Stimulated activated CD8-positive, alpha-beta memory T cell treated with anti-CD3 and anti-CD28 coated beads, Interleukin-15, amount 100 ng/mL, for 4 hours (primary cell): ENCODE data around the gene ROR2.

Source experiments
- DNase-seq, 2 donors: peaks; one replicate each; pipeline ENCODE4 v3.0.0-alpha.2; 2020; ENCODE audit warnings: low read depth in 2 of 2

The ROR2 gene

DNA sequence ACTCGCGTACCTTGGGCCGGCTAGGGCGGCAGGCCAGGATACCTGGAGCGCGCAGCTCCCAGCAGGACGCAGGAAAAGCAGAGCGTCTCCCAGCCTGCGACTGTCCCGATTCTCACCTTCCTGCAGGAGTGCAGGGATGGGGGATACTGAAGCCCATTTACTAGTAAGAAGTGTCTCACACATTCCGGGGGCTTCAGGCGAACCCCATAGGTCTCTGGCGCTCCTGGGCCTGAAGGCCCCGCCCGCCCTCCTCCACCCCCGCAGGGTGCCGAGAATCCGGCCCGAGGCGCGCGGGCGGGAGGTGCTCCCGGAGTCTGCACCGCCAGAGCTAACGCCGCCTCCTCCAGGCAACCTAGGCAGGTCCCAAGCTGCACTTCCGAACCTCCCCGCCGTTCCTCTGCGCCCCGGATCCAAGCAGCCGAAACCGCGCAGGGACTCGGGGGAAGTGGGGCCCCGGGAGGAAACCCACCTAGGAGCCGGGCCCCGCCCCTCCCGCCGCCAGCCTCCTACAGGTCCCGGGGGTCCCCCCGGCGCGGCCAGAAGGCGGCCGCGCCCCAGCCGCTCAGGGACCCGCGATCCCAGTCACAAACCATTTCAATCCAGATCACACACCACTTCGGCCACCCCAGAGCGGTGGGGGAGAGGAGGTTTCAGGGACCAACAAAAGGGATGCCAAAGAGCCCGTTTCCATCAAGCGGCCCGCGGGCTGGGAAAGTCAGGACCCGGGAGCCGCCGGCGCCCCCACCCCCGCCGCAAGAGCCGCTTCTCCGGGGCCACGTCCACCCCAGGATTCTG, 1.2 kb downstream of the ROR2 start:
- DNase-seq, result peak in 1 of 2 donors; percentile 4

DNA sequence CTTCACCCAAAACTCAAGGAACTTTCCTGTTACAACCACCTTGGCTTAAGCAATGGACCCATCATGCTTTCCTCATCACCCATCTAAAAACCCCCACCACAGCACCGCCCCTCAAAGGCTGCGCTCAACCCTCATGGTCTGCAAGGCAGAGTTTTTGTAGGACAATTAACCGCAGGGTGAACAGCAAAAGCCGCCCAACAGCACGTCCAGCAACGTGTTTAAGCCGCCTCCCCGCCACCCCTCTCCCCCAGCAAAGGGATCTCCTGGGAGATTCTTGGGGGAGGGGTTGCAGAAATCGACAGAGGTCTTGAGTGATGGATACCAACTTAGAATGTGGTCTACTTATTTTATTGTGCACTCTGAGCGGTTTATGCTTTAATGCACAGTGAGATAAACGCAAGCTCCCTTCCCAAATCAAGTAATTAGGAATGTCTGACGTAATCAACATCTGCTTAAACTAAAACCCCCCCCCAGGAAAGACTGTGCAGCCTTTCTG, 1.9 kb downstream of the ROR2 start:
- no peak for DNase-seq

DNA sequence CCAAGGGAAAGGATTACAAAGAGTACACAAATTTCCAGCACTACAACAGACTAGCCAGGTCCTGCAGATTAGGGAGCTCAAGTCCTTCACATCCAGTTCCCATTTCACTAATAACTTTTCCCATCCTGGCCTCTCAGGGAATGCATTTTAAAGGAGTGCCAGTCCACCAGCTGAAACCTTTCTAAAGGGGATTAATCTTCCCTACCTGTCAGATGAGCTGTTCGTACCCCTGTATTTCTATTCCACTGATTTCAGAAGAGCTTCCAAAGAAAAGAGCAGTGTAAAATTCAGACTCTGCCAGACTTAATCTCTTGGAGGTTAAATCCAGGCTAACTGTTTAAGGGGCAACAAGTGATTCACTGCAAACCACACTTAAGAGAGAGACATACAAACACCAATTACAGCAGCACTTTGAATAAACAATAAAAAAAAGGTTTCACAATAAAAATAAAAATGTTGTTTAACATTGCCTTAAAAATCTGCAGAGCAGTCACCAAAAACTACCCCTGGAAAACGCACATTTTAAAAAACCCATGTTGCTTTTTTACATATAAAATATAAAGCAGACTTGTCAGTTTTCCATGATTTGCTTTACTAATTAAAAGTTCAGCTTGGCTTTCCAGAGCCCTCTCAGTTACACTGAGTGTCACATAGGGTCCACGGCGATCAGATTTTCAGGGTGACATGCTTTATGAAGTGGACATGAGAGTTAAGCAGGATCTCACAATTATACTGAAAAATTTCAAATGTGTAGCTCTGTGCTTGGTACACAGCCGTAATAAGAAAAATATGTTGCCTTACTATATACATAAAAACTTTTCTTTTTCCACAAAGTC, 3.2 kb downstream of the ROR2 start:
- DNase-seq, result no peak

DNA sequence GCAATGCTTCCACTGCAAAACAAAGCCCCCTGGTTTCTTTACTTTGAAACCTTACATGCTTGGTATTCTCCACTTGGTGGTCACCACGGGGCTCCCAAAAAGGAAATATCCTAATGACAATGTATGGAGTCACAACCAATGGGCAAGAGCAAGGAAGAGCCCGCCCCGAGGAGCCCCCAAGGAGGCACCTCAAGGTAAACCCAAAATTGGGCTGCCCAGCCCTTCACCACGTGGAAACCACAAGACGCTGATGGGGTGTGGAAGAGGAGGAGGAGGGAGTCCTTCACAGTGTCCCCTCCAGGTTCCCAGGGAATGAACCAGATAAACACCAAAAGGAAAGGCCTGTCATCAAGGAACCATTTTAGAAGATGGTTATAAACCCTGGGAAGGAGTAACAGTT, 3.8 kb downstream of the ROR2 start:
- DNase-seq, result no peak

DNA sequence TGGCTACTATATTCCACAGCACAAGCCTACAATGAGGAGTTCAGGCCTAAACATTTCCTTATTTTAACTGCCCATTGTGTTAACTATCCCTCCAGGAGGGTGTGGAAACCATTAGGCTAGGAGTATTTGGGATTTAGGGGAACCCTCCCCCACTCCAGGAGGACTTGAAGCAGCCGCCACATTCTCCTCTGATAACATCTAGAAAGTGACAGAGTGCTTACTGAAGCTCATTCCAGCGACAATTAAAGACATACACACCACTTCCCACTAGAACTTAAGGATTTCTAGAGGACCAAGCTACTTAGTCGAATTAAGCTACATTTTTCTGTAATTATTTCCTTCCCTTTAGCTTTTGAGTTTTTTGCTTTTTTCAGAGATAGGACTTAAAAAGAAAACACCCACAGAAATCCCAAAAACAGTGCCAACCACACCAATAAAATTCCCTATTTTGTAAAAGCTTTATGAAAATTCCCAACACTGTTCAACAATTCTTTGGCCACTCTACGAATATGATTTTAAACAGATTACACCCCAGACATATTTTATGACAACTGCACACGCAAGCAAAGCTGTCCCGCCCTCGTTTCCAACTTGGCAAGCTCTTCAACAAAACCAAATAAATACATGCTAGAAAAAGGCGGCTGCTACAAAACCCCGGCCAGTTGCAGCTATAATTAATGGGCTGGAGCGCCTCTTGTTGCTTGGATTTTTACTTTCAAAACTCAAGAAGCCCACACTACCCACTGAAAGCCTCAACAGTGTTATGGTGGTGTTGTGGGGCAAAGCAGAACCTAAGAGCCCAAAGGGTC, 4.5 kb downstream of the ROR2 start:
- no peak for DNase-seq

DNA sequence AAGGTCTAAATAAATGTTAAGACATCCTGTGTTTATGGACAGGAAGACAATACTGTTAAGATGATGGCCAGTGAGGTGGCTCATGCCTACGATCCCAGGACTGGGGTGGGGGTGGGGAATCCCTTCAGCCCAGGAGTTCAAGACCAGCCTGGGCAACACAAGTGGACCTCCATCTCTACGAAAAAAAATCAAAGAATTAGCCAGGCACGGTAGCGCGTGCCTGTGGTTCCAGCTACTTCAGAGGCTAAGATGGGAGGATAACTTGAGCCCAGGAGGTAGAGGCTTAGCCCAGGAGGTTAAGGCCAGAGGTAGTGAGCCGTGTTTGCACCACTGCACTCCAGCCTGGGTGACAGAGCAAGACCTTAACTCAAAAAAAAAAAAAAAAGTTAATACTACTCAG, 5.3 kb downstream of the ROR2 start:
- DNase-seq, result no peak

DNA sequence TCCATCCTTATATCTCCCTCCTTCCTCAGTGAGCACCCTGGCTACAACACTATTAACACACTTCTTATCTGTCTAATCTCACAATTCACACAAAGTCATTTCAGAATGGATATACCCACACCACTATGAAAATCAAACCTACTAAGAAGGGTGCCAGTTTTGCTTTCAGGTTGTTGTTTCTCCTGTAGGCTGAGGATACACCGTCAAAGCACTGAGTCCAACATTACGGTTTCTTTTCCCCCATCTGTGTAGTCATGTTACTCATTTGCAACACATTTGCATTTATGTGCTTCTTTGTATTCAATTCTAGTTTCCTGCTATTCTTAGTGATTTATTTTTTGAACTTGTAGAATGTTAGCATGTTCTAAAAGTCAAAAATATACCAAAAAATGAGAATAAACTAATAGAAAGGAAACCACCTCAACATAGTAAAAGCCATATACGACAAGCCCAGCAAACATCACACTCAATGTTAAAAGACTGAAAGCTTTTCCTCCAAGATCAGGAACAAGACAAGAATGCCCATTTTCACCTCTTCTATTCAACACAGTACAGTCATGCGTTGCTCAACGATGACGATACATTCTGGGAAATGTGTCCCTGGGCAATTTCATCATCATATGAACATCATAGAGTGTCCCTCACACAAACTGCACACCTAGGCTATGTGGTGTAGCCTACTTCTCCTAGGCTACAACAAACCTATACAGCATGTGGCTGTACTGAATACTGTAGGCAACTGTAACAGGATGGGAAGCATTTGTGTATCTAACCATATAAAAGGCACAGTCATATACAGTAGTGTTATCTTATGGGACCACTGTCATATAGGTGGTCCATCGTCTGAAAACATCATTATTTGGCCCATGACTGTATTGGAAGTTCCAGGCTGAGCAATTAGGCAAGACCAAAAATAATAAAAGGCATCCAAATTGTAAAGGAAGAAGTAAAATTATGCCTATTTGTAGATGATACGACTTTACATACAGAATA, 6.3 kb downstream of the ROR2 start:
- no peak for DNase-seq

DNA sequence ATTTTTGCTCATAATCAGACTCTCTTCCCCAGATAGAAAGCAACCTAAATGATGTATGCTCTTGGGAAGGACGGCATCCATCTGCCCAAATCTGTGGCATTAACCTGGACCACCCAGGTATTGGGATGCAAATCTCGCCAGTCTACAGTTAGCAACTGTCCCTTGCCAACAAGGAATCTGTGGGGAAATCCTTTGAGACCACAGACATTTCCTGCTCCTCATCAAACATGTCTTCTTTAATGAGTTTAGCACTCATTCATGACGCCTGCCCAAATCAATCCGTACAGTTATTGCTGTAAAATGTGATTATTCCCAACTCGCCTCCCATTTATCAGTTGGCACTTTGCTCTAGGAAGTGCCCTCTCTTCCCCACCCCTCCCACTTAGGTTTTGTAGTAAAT, 7.8 kb downstream of the ROR2 start:
- no peak for DNase-seq

DNA sequence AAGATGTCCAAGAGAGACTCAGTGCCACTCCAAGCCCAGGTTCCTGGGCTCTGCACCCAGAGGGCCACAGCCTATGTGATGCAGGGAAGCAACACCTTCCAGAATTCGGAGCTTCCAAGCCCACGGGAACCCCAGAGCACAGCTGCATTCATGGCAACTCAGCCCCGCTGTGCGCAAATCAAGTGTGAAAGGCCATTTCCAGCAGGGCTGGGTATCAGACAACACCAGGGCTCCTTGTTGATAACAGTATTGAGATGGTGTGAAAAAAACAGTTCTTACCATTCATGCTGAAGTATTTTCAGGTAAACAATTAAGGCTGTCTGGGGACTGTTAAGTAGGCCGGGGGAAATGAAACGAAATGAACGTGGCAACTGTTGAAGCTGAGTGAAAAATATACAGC, 10.1 kb downstream of the ROR2 start:
- no peak for DNase-seq

DNA sequence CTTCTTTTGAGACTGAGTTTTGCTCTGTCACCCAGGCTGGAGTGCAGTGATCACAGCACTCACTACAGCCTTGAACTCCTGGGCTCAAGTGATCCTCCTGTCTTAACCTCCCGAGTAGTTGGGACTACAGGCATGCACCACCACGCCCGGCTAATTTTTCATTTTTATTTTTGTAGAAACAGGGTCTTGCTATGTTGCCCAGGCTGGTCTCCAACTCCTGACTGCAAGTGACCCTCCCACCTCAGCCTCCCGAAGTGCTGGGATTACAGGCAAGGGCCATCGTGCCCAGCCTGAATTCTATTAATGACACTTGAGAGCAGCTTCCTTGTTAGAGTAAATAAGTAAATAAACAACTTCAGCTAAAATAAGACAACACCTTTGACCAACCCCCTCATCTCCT, 12.3 kb downstream of the ROR2 start:
- no peak for DNase-seq

DNA sequence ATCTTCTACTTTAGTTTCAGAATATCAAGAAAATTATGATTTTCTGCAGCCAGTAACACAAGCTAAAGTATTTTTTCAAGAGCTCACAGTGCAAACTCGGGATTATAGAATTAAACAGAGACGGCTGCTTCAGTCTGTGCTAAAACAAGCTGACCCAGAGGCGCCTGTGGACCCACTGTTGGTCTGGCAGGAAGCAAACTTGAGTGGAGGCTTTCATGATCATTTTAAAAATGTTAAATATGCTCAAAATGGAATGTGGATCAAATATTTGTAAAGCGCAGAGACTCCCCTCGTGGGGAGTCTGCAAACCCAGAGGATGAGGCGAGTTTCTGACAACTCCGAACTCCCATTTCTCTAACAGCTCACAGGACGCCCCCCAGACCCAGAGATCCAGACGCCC, 13.0 kb downstream of the ROR2 start:
- no peak for DNase-seq

DNA sequence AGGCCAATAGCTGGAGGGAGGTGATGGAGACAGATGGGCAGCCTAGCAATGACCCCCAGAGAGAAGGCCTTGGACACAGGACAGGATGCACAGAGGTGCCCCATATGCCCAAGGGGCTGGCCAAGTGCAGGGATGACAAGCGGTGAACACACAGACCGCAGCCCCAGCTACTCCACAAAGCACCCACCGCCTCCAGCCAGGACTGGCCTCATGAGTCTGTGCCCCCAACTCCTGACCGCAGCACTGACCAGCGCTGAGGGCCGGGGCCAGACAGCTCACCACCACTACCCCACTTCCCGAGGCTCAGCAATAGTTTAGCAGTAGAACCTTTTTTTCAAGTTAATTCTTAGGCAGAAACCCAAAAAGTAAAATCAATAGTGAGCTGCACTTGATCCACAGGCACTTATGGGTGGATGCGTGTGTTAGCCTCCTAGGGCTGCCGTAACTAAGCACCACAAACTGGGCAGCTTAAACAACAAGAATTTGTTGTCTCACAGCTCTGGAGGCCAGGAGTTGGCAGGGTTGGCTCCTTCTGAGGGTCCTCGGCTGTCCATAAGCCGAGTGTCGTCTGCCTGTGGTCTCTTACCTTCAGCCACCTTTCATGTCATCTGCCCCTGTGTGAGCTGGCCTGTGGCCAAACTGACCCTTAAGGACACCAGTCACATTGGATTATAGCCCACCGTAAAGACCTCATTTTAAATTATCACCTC, 14.1 kb downstream of the ROR2 start:
- no peak for DNase-seq

DNA sequence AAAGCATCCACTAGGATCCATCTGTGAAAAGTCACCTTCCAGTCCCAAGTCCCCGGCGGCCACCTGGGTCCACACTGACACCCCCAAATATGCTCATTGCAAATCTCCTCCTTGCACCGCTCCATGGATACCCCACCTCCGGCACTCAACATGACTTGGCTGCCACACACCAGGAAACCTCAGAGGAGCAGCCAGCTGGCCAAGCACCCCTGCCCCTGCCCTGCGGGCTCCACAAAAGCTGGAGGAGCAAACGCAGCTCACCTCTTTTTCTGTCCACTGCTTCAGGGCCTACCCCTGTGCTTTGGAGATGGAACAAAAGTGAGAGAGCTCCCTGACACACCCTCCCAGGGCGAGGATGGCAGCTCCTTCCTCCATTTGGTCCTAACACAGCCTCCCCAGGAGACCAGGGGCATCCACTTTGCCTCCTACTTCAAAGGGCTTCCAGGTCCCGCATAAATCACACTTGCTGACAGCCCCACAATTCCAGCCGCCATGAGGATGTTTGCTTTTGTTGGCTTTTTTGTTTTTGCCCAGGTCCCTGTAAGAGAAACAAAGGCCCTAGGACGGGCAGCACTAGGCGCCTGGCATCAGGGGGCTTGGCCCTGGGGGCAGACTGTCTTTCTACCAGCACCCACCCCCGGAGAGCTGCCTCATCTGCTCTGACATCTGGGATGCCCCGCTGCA, 14.8 kb downstream of the ROR2 start:
- no peak for DNase-seq

DNA sequence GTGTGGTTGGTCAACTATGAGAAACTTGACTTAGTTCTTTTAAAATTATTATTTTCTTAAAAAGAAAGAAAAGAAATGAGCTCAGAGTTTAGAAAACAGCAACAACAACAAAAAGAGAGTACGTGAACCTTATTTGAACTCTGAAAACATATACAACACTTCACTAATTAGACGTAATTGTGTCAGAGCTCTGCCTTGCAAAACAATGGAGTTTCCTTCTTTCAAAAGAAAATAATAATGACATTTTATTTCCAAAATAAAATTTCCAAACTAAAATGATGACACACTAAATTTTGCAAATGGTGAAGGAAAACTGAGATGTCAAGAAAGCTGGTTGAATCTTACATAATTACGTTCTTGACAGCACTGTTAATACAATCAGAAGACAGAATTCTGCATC, 15.4 kb downstream of the ROR2 start:
- DNase-seq, result no peak

DNA sequence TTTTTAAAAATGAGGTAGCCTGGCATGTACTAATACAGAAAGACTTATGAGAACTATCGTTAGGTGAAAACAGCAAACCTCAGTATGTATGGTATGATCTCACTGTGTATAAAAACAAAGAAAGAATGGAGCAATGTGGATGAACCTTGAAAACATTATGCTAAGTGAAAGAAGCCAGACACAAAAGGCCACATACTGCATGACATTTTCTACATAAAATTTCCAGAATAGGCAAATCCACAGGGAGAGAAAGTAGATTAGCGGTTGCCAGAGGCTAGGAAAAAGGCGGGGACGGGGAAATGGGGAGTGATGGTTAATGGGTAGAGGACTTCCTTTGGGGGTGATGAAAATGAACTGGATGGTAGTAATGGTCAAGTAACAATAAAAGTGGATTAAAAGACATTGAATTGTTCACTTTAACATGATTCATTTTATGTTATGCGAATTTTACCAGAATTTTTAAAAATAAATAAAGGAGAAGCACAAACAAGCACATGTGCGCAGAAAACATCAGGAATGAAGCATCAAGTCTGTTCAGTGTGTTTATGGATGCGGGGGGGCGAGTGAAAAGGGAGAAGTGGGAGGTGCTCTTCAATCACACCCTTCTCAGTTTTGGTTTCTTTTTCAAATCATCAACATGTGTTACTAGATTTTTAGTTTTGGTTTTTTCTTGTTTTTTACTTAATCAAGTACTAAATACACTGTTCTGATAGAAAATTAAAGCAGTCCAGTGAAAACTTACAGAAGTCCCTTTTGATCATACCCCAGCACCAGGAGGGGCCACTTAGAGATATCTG, 16.3 kb downstream of the ROR2 start:
- no peak for DNase-seq

DNA sequence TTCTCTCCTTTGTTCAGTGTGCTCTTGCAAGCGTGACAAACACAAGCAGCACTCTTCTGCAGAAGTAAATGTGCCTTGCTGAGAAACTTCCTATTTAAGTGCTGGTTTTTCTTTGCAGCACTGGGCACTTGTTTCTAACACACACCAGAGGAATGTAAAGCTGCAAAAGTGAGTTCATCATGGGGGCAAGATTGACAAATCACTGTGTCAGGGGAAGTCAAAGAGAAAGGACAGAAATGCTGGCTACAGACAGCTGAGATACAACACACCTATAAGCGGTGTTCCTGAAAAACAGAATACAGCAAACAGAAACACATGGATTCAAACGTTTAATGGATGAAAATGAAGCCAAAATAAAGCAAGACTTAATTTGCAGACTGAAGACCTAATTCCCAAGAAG, 19.6 kb downstream of the ROR2 start:
- no peak for DNase-seq

DNA sequence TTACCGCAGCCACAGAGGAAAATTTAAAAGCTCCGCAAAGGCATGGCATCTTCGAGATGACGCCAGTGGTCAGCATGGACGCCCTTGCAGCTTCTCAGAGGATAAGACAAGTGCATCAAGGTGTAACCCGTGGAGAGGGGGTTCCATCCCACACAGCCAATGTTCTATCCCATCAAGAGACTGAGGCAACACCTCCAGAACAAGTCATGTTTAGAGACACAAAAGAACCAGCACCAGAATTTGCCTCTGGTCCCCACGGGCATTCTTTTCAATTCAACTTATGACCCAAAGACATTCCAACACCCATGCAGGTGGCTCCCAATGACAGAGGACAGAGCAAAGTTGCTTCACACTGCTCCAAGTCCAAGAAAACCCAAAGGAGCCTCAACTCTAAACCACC, 20.7 kb downstream of the ROR2 start:
- DNase-seq, result no peak

DNA sequence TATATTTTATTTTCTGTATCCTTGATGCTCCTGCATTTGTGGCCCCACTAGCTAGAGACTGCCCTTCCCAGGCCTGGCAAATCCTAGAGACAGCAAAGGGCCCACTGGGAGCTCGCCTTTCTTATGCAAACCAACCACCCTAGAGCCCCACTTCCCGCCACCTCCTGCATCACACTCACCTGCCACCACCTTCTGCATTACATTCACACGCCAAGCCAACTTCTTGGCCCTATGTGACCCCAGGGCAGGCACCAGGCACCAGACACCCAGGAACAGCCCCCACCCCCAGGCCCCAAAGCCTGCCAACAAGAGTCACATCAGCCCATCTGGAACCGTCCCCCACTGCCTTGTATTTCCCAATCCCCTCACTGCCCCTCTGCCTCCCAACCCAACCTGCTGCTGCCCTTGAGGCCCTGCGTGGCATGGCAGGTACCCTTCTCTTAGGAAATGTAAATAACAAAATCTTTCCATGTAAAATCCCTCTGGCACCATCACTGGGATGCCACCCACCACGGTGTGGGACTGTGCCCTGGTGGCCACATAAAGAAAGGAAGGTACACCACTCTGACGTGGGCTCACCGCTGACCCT, 22.0 kb downstream of the ROR2 start:
- no peak for DNase-seq

DNA sequence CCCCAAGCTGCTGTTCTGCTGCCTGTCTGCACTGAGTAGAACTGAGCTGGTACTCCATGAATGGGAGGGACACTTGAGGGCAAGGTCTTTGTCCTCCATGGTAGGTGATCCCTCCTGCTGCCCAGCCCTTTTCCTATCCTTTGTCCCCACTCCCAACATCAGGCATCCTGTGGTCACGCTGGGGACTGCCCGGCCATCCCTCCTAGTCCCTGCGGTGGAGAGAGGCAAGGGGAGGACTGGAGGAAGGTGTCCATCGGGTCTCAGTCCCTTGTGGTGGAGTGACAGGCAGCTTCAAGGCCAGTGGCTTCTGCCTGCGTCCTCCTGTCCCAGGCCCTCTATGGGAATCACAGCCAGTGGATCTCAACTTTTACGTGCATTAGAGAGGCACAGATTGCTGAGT, 25.9 kb downstream of the ROR2 start:
- no peak for DNase-seq
